Activated CD4-positive, alpha-beta T cell treated with anti-CD3 and anti-CD28 coated beads for 48 hours (primary cell): ENCODE data around the gene CFAP97D1.
A peak's percentile ranks its signal among the peaks of the same experiment; 100 is the strongest.

Experiments
- DNase-seq: peaks from one replicate; pipeline ENCODE4 v3.0.0-alpha.2; 2020

Gene CFAP97D1

DNA sequence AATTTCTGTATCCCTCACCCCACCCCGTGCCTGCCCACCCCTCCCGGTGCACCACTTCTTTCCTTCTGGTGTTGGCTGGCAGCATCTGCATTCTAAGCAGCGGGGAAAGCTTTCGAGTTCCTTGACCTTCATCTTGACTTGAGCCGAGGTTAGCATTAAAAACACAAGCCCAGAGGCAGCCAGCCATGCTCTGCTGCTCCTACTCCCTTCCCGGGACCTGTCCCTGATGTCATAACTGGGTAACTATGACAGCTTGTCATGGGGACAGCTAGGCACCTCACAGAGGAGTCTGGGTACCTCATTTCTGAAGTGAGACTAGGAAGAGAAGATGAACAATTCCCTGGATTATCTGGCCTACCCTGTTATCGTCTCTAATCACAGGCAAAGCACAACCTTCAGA, at the start of gene CFAP97D1:
TSS of gene CFAP97D1 (plus strand) at position 301 of the 400 bp plus-strand sequence. CDS start at position 329, 28 bp downstream.
- no peak for DNase-seq

DNA sequence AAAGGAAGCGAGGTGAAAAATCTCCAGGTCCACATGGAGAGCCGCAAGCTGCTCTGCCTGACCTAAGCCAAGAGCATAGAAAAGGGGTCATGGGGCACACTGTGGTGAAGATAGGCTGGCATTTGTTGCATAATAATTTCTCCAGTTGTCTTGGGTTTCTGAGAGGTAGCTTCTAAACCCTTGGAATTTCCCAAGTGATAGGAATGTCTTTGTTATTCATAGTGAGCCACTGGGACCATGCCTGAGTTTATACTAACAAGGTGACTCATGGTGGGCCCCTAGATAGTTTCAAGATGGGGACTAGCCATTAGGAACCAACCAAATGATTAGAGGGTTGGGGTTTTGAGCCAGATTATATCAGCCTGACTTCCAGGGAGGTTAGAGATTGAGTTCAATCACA, 47.3 kb upstream of the CFAP97D1 start:
- DNase-seq: no peak

DNA sequence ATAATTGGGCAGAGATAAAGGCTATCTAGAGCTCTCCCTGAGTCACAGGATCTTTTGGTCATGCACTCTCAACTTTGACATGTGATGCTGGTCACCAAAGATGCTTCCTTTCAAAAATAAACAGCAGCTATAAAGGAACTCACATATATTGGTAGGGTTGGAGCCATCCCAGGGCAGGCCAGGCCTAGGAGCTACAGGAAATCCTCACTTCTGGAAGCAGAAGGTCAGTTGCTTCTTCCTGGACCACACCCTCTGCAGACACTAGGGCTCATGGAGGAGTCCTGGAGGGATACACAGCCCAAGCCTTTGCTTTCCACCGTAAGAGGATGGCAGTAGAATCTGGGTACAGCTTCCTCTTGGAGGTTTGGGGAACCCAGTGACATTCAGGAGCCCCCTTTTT, 46.3 kb upstream of the CFAP97D1 start:
- no peak for DNase-seq

DNA sequence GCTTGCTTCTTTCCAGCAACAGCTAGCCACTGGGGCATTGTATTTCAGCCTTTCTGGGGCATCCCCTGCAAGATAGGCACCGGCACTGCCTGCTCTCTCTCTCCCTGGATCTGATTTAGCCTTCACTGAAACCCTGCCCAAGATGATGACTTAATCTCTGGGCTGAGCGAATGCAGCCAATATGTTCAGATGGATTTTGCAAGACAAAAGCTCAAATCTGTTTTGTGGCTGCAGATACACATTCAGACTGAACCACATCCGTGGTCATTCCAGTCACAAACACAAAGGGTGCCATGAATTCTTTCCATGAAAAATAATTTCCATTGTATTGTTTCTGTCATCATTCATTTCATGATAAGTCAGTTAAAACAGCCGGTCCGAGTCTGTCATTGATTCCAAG, 45.9 kb upstream of the CFAP97D1 start:
- no peak for DNase-seq

DNA sequence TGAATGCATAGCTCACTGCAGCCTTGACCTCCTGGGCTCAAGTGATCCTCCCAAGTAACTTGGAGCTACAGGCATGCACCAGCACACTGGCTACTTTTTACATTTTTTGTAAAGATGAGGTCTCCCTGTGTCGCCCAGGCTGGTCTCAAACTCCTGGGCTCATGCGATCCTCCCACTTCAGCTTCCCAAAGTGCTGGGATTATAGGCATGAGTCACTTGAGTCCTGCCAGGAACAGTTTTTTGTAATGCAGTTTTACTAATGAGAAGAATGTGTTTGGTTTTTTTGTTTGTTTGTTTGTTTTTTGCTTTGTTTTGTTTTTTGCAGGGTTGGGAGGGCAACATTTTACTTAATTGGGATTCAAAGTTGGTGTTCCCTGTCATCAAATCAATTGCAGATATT, 43.8 kb upstream of the CFAP97D1 start:
- no peak for DNase-seq

DNA sequence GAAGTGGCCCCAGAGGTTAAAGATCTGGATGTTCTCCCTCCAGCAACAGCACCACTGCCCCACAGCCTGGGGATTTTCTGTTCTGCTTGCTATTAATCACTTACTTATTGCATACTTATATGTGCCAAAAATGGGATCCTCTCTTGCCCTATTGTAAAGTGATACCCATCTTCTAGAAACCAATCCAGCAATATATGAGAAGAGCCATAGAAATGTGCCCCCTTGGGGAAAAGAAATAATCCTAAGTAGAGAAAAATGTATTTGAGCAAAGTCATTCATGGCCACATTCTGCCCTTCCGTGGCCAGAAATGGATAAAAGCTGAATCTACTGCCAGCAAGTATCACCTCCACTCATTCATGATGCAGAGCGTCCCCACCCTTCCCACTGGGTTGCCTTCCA, 42.5 kb upstream of the CFAP97D1 start:
- no peak for DNase-seq

DNA sequence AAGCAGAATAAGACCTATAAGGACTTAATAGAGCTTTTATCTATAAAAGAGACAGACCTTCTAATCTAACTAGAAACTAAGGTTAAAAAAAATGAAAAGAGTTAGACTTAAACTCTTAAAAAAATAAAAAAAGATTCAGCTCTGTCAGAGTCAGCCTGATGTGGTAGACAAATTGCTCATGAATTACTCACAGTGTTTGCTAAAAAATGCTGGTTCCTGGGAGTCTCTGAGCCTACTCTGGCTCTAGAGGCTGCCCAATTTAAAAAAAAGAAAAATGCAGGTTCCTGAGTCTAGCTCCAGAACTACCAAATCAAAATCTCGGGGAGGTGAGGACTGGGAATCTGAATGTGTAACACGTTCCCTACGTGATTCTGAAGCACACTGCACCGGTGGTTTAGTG, 39.7 kb upstream of the CFAP97D1 start:
- DNase-seq: no peak

DNA sequence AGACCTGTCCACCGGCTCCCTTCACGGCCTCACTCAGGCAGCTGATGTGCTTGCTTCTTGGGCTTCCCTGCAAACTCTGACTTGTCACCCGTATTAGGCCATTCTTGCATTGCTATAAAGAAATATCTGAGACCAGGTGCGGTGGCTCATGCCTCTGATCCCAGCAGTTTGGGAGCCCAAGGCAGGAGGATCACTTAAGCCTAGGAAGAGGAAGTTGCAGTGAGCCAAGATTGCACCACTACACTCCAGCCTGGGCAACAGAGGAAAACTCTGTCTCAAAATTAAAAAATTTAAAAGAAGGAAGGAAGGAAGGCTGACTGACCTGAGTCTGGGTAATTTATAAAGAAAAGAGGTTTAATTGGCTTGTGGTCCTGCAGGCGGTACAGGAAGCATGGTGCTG, 38.6 kb upstream of the CFAP97D1 start:
- no peak for DNase-seq

DNA sequence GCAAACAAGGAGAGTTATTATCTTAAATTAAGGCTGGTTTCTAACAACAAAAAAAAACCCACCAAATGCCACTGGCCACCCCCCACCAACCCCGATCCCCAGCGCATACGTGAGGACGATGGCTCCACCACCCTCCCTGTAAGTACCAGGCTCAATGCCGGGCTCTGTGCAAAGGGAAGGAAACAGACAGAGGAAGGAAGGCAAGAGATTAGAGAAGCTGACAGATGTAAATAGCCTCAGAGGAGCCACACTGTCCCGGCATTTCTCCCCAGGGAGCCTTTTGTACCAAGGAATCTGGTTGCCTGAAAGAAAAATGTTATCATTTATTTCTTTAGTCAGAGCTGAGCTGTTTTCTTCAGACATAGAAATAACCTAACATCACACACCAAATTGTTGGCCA, 34.7 kb upstream of the CFAP97D1 start:
- no peak for DNase-seq

DNA sequence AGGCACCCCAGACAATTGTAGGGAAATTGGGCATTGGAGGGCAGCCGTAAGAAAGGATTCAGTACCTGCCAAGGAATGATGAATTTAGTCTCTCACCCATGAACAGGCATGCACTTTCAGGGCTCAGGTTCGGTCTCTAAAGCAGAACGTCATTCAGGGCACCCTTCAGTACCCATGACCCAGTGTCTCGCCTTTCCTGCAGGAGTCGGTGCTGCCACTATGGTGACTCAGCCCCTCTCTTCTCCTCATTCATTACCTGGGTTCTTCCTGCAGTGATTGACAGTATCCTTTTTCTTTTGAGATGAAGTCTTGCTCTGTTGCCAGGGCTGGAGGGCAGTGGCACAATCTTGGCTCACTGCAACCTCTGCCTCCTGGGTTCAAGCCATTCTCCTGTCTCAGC, 30.1 kb upstream of the CFAP97D1 start:
- no peak for DNase-seq

DNA sequence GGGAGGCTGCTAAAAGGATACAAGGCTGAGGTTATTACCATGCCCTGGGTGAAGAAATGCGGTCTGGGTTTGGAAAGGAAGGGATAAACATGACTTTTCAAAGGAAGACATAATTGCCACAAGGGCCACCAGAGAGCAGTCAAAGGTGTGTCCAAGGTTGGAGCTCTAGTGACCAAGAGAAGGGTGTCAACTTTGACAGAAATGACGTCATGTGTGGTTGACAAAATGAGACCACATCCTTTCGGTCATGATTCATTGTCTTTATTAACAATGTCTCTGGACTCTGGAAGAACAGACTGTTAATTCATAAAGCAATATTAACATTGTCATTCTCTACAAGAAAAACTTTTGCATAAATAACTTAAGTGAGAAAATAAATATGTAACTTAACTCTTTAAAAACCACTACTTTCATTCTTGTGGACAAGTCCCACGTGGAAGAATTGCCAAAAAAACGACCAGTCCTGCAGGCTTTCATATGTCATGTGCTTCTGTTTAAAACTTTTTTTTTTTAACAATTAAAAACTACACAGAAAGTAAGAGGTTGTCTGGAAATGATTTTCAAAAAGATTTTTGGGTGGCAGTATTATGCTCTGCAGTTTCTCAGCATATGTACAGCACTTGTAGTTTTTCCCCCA, 26.6 kb upstream of the CFAP97D1 start:
- no peak for DNase-seq

DNA sequence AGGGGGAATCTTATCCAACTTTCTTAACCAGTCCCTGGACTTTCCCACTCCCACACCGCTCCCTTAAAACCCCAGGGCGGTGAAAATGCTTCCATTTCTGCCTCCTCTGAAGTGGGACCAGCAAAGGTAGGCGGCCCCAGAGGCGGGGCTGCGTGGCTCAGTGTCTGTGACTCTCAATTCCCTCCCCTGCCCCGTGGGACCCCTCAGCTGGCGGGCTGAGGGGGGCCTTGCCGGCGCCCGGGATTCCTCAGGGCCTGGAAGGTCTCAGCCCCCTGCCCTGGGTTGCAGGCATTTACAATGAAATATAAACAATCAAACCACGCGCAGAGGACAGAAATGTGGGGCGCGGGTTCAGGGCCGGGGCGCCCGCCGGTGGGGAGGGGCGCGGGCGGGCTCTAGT, 25.3 kb upstream of the CFAP97D1 start:
- DNase-seq: no peak

DNA sequence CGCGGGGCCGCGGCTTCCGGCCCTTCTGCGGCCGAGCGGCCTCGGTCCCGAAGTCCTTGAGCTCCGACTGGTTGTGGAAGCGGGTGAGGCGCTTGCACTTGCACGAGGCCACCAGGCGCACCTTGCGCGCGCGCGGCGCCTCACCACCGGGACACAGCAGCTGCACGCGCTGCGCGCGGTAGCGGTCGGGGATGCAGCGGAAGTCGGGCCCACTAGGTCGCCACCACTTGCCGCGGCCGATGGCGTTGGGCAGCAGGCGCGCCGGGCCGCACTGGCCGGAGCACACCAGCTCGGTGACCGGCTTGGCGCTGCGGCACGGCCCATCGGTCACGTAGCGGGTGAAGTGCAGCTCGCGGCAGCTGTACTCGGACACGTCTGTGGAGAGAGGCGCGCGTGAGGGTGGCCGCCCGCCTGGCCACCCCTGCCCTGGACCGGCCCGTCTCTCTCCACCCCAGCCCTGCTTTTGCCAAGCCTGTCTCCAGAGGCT, 24.8 kb upstream of the CFAP97D1 start:
- DNase-seq: peak; percentile 48

DNA sequence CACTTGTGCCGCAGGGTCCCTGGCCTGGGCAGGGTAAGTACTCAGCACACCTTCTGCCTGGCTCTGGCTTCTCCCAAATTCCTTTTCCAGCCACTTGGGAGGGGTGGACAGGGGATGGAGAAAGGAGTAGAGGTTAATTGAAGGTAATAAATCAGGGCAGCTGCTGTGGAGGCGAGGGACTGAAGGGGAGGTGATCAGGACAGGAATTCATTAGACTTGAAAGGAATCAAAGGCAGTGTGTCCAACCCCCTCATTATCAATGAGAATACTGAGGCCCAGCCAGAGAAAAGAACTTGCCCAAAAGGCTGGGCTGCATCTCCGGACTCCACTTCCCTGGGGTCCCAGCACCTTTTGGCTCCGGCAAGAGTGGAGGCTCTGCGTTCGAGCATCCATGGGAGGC, 24.0 kb upstream of the CFAP97D1 start:
- no peak for DNase-seq

DNA sequence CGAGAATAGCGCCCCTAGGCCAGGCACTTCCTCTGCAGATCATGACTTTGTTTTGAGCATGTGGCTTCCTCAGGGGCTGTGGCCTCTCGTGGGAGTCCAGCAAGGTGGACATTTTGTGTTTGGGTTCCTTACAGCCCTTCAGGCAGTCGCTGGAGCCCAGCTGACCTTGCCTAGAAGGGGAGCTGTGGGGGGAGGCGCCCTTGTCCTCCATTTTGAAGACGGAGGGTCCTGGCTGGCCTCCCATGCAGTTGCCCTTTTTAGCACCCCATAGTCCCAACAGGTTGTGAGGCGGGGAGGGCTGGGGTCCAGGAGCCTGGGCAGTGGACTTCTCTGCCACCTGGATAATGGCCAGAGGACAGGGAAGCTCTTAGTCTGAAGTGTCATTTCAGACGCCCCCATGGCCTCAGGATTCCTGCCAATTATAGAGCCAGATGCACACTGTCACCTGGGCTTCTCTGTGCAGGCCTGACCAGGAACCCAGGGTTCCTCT, 23.0 kb upstream of the CFAP97D1 start:
- no peak for DNase-seq

DNA sequence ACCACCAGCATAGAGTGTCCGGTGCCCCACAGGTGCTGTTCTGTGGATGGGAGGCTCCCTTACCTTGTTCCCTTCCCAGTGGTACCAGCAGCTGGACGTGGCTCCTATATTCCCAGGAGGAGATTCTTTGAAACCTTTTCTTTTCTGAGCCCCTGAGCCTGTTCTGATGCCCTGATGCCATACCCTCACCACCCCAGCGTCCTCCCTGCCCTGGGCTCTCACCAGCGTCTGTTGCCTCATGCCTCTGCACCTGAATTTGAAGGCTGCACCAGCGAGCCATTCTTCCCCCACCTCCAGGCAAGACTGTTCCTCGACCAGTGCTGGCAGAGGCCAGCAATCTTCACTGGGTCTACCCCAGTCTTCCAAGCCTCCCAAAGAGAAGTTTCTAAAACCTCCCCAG, 22.1 kb upstream of the CFAP97D1 start:
- DNase-seq: no peak

DNA sequence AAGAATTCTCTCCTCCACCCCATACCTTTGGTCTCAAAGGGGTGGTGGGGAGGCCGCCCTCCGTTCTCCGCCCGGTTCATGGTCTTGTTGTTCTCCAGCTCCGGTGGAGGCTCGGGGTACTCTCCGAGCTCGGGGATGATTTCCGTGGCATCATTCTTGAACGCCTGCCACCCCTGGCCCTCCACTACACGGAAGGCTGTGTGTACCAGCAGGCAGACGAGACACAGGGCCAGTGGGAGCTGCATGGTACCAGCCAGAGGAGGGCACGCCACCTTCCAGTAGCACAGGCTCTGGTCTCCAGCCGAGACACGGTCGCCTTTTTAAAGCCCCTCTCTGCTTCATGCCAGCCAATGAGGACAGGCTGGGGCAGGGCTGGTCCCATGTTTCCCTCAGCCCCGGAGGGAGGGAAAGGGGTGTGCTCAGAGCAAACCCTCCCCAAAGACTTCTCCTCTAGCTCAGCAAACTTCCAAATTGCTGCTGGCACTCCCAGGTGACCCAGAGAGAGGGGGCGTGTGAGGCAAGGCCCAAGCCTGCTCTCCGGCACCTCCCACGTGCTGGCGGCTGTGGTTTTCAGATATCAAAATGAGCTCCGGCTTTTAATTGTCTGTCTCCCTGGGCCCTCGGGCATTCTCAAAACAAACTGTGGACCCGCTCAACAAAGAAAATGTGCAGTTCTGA, 21.6 kb upstream of the CFAP97D1 start, which contains the start of gene SOST:
TSS of gene SOST (minus strand) at position 295 of the 678 bp plus-strand sequence. CDS start at position 245, 50 bp downstream.
- DNase-seq: no peak

DNA sequence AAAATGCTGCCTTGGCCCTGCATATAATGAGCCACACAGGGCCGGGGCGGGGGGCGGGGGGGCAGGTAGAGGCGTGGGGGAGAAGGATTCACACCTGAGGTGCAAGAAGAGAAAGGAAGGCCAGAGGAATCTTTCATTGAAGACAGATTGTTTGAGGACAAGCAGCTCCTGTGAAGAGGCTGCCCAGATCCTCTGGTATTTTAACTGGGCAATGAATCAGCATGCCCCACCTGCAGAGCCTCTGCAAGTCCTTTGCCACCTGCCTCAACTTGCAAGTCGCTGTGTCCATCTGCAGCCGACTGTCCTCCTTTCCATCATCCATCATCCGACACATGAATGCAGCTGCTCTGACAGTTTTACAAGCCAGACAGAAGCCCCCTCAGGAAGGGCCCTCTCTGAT, 20.4 kb upstream of the CFAP97D1 start:
- DNase-seq: no peak

DNA sequence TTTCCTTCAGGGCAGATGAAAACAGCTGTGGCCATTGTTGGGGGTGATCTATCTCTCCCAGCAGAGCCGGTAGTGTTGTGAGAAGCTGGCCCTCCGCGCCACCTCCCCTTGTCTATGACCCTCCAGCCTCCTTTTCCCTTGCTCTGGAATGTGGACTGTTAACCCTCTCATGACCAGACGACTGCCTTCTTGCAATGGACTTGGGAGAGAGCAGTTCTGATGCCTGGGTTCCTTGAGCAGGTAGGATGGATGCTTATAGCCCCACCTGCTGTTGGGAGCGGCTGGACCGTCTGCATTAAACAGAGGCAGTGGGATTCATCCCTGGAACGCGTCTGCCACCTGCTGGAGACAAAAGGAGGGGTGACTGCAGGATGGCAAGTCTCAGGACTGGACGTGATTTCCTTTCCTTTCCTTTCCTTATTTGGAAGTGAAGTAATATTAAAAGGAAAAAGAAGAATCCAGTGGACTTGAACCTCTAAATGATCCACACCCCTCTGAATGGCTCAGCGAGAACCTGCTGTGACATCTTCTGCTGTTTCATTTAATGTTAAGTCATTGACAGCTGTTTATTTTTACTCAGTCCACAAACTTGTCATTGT, 19.9 kb upstream of the CFAP97D1 start:
- DNase-seq: peak; percentile 94

DNA sequence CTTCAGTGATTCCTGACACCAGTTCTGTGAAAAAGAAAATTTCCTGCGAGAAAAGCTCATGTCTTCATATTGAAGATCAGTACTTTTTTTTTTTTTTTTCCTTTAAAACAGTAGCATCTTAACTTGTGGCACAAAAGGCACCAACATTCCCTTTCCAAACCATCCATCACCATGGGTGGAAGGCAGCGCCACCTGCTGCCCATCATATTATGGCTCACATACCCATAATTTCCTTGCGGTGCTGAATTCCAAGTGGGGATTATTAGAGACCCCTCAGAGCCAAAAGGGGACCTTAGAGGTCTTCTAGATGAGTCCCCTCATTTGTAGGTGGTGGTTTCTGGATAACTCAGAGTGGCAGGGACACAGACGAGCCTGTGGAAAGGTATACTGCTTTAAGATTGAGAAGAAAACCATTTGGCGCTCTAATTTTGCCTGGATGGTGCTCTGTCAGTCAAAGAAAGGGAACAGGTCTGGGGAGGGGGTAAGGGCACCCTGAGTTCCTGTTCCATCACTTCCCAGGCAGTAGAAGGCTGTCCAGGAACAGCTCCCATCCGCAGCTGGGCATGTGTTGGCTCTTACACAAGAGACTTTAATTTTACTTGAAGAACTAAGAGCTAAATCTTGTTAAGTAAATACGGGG, 13.7 kb upstream of the CFAP97D1 start:
- DNase-seq: peak; percentile 55

DNA sequence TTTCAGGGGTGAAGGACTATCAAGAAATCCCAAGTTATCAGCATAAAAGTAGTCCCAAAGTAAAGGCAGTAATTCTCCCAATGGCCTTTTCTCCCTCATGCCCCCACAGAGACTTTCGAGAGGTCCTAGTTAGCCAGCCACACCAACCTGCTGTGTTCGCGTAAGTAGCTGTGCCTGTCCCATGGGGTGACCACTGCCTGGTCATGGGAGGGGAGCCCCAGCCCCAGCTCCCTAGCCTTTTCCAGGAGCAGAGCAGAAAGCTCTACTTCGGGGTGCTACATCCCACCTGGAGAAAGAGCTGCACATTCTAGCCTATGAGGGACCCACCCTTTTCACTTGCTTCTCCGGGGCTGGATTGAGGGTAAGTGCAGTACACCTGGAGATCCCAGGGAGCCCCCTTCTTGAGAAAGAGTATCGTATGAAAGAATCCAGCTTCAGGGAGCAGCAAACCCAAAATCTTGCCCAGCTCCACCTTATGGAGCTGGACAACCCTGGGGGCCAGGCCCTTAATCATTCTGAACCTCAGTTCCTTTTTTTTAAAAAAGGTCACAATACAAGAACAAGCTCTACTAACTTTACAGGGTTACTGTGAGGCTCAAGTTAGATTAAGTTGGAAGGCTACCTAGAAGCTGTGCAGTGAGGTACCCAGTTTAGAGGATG, 13.1 kb upstream of the CFAP97D1 start:
- DNase-seq: no peak

DNA sequence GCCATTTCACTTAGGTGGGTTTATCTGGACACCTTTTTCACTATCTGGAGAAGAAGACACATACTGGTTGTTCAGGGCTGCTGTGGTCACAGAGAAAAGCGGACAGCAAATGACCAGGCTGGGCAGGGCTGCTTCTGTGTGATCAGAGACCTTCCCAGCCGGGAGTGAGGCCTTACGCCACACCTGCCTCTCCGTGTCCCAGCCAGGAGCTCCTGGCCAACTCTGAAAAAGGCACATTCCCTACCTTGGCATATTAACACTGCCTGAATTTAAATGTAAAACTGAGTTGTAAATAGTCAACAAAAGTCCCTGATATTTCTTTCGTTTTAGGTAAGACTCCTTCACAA, 12.5 kb upstream of the CFAP97D1 start:
- no peak for DNase-seq

DNA sequence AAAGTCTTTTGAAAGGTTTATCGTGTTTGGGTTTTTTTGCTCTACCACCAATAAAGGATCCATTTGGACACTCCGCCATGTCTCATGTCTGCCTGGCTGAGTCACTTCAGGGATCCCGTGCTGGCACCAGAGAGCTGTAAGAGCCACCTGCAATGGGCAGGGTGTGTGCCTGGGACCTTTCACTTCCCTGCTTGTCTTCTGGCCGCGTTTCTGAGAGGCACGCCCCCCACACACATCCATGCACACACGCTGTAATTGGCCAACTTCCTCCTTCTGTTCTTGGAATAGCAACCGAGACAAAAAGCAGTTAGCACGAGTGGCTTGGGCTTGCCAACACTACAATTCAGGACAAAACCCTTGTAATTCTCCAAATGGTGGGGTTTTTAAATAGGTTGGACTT, 11.9 kb upstream of the CFAP97D1 start:
- DNase-seq: no peak
